Gastrocnemius medialis (tissue), 4 donors: Measurements from ENCODE around the gene IQGAP2. TPM values are rescaled to one million over a fixed set of nuclear protein-coding genes. Genes with fewer than 3 reads are reported as not detected.

Source experiments
- ATAC-seq, 2 donors: fragments of 150-250 bp; one replicate each; pipeline ENCODE4 v1.9.1; 2016
- DNase-seq, 2 donors: peaks; one replicate each; pipeline ENCODE4 v3.0.0-alpha.2; 2019
- H3K27ac ChIP-seq, 4 donors: fragments of 200-600 bp; sonication (generic); 1 replicate in 1 of 4; 2 replicates in 3 of 4; pipeline ENCODE4 v1.5.1; 2016 to 2018; ENCODE audit warnings: mild to moderate bottlenecking in 2 of 4, moderate library complexity in 1 of 4
- H3K27me3 ChIP-seq, 3 donors: fragments of 200-600 bp; sonication (generic) in 2 of 3; 1 replicate in 1 of 3; 2 replicates in 2 of 3; pipeline versions ENCODE4 v1.5.1 to v1.6.0; 2016 to 2019; ENCODE audit warnings: mild to moderate bottlenecking in 1 of 3, moderate library complexity in 1 of 3
- H3K36me3 ChIP-seq, 2 donors: fragments of 200-600 bp; sonication (generic) in 1 of 2; one replicate each; pipeline ENCODE4 v1.5.1; 2017 to 2018
- H3K4me1 ChIP-seq, 2 donors: fragments of 200-600 bp; sonication (generic) in 1 of 2; one replicate each; pipeline ENCODE4 v1.5.1; 2016 to 2017; ENCODE audit warnings: mild to moderate bottlenecking in 2 of 2
- H3K4me3 ChIP-seq, 4 donors: fragments of 200-600 bp; sonication (generic) in 3 of 4; 1 replicate in 1 of 4; 2 replicates in 3 of 4; pipeline ENCODE4 v1.5.1; 2016 to 2019; ENCODE audit warnings: mild to moderate bottlenecking in 2 of 4
- H3K9me3 ChIP-seq, 3 donors: fragments of 200-600 bp; sonication (generic) in 2 of 3; 1 replicate in 1 of 3; 2 replicates in 2 of 3; pipeline ENCODE4 v1.5.1; 2016 to 2019
- POLR2A ChIP-seq, 2 donors: fragments of 450-650 bp; IDR thresholded peaks; one replicate each; pipeline ENCODE4 v1.6.1; 2017; ENCODE audit warnings: antibody characterized with exemption in 2 of 2, mild to moderate bottlenecking in 2 of 2, moderate library complexity in 2 of 2
- in situ Hi-C, 4 donors: fragments of 200-750 bp; cut with MboI; loops; one replicate each; pipeline versions ENCODE4 v1.15.0 to v1.8.0; 2017; ENCODE audit warnings: low sequenced_read_pairs in 4 of 4
- intact Hi-C: fragments of 100-400 bp; cut with DNase I; formaldehyde crosslinking; loops from one replicate; pipeline ENCODE4 v1.15.1; 2023; ENCODE audit warnings: low total_unique reads
- total RNA-seq, 4 donors: library from RNA; depleted of rRNA; stranded (reverse); fragments of >200 nt; gene quantifications; one replicate each; pipeline versions ENCODE4 v1.1.0 to v1.2.3, GENCODE V29; 2016
- TF ChIP-seq, protein P1 (sequence below), 5 experiments: fragments of 450-650 bp in 3 of 5; fragments of 200-600 bp in 2 of 5; sonication (generic) in 2 of 5; IDR thresholded peaks in 4 of 5; conservative IDR thresholded peaks in 1 of 5; 1 replicate in 4 of 5; 2 replicates in 1 of 5; pipeline ENCODE4 v1.5.1; 2016 to 2019; ENCODE audit warnings: antibody characterized with exemption in 5 of 5, mild to moderate bottlenecking in 3 of 5, moderate library complexity in 3 of 5

Gene IQGAP2
- total RNA-seq, 4 donors from 2014 or later, result 1.5 to 6.8 (median 2.5) TPM

- in situ Hi-C loops (no loop called here), intact Hi-C loops (no loop called here)
Observed at GRCh38 chr5:76493190-76493837, 90.2 kb downstream of the IQGAP2 start.

GRCh38 chr5:76494201-76494600, 91.1 kb downstream of the IQGAP2 start:
- no peaks in the 10 kb centered on the region for H3K36me3 ChIP-seq
- no peaks in the 10 kb centered on the region for H3K27me3 ChIP-seq
- TF ChIP-seq, protein P1, sequence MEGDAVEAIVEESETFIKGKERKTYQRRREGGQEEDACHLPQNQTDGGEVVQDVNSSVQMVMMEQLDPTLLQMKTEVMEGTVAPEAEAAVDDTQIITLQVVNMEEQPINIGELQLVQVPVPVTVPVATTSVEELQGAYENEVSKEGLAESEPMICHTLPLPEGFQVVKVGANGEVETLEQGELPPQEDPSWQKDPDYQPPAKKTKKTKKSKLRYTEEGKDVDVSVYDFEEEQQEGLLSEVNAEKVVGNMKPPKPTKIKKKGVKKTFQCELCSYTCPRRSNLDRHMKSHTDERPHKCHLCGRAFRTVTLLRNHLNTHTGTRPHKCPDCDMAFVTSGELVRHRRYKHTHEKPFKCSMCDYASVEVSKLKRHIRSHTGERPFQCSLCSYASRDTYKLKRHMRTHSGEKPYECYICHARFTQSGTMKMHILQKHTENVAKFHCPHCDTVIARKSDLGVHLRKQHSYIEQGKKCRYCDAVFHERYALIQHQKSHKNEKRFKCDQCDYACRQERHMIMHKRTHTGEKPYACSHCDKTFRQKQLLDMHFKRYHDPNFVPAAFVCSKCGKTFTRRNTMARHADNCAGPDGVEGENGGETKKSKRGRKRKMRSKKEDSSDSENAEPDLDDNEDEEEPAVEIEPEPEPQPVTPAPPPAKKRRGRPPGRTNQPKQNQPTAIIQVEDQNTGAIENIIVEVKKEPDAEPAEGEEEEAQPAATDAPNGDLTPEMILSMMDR (IDR thresholded peaks at IDR 0.05 in 4 of 5, conservative IDR thresholded peaks at IDR 0.05 in 1 of 5), result no peak
- no peak for TF ChIP-seq POLR2A (IDR thresholded peaks at IDR 0.05)
- no peak for ATAC-seq
- intact Hi-C loops, result no loop called here
- no peaks in the 10 kb centered on the region for H3K4me1 ChIP-seq
- in situ Hi-C loops, result no loop called here
- no peak overlapping the region for H3K27ac ChIP-seq
- no peak overlapping the region for H3K4me3 ChIP-seq
- no peaks in the 10 kb centered on the region for H3K9me3 ChIP-seq
- no peak for DNase-seq

More at GRCh38 chr5:76493190-76493837, 90.2 kb downstream of the IQGAP2 start:
- ATAC-seq (no peak), DNase-seq (no peak)
- H3K4me3 ChIP-seq, result no peak overlapping the region
- H3K4me1 ChIP-seq, result no peaks in the 10 kb centered on the region
- no peak for TF ChIP-seq POLR2A (IDR thresholded peaks at IDR 0.05)
- TF ChIP-seq, protein P1 (IDR thresholded peaks at IDR 0.05 in 4 of 5, conservative IDR thresholded peaks at IDR 0.05 in 1 of 5), result no peak
- no peaks in the 10 kb centered on the region for H3K9me3 ChIP-seq
- no peaks in the 10 kb centered on the region for H3K36me3 ChIP-seq
- H3K27me3 ChIP-seq, result no peaks in the 10 kb centered on the region
- no peak overlapping the region for H3K27ac ChIP-seq

DNA sequence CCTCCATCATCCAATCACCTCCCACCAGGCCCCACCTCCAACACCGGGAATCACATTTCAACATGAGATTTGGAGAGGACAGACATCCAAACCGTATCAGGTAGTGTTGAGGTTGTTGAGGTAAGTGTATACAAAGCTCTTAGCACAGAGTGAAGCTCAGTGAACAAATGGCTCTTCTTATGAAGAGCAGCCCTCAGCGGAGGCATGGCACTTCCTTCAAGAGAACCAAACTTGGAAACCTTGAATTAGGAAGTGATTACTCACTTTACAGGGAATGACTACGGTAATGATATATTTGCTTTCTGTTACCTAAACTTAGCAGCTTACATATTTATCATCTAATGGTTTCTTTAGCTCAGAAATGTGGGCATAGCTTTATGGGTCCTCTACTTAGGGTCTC, 92.8 kb downstream of the IQGAP2 start:
- no peaks in the 10 kb centered on the region for H3K27me3 ChIP-seq
- intact Hi-C loops, result no loop called here
- no peak for TF ChIP-seq POLR2A (IDR thresholded peaks at IDR 0.05)
- TF ChIP-seq, protein P1 (IDR thresholded peaks at IDR 0.05 in 4 of 5, conservative IDR thresholded peaks at IDR 0.05 in 1 of 5), result no peak
- ATAC-seq (no peak), DNase-seq (no peak)
- H3K36me3 ChIP-seq, result no peaks in the 10 kb centered on the region
- in situ Hi-C loops, result no loop called here
- no peak overlapping the region for H3K27ac ChIP-seq
- no peaks in the 10 kb centered on the region for H3K9me3 ChIP-seq
- no peaks in the 10 kb centered on the region for H3K4me1 ChIP-seq
- H3K4me3 ChIP-seq, result no peak overlapping the region

DNA sequence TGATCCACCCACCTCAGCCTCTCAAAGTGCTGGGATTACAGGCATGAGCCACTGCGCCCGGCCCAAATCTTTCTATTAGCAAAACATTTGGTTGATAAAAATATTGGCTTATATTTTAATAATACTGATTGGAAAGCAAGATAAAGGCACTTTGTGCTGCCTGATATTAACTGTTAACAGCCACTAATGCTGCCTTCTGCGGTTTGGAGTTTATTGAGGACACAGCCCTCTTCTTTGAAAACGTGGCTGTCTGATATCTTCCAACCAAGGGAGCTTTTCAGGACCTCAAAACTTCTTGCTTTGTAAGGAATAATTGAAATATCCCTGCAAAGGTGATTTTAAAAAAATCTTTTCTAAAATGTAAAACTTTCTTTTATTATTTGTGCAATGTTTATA, 94.0 kb downstream of the IQGAP2 start:
- intact Hi-C loops, result no loop called here
- in situ Hi-C loops, result no loop called here
- DNase-seq, result no peak
- no peaks in the 10 kb centered on the region for H3K27me3 ChIP-seq
- no peaks in the 10 kb centered on the region for H3K4me1 ChIP-seq
- no peaks in the 10 kb centered on the region for H3K36me3 ChIP-seq
- no peak overlapping the region for H3K4me3 ChIP-seq
- ATAC-seq, result no peak
- H3K9me3 ChIP-seq, result no peaks in the 10 kb centered on the region
- TF ChIP-seq POLR2A (IDR thresholded peaks at IDR 0.05), result no peak
- H3K27ac ChIP-seq, result no peak overlapping the region

DNA sequence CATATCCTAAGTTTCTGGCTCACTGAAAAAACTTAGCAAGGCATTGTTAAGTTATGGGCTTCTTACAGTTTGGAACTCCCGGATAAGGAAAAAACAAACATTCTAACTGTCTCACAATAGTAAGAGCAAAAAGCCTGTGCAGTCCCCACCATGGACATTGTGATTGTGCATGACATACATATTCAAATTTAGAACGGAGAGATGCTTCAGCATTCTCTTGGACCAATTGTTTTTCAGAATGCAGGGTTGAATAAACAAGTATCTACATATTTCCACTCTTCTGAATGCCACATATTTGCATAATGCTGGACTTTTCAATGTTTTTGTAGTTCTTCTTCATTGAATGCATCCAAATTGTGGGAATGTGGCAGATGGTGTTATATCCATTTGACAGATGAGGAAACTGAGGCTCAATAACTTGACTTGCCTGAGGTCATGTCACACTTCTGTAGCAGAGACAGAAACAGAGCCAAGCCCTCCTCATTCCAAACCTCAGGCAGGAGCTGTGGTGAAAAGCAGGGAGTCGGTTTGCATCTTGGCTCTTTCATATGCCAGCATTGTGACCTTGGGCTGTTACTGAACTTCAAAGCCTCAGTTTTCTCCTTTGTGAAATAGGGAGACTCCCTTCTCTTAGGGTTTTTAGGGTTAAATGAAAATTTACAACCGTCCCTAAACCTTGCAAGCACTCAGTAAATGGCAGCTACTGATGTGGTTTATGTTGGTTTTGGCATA, 95.1 kb downstream of the IQGAP2 start:
- no peak overlapping the region for H3K27ac ChIP-seq
- no peaks in the 10 kb centered on the region for H3K4me1 ChIP-seq
- H3K27me3 ChIP-seq, result no peaks in the 10 kb centered on the region
- H3K36me3 ChIP-seq, result no peaks in the 10 kb centered on the region
- TF ChIP-seq, protein P1 (IDR thresholded peaks at IDR 0.05 in 4 of 5, conservative IDR thresholded peaks at IDR 0.05 in 1 of 5), result no peak
- TF ChIP-seq POLR2A (IDR thresholded peaks at IDR 0.05), result no peak
- H3K9me3 ChIP-seq, result no peaks in the 10 kb centered on the region
- in situ Hi-C loops, result no loop called here
- H3K4me3 ChIP-seq, result no peak overlapping the region
- ATAC-seq (no peak), DNase-seq (no peak)
- intact Hi-C loops, result no loop called here
